ENCODE data around the gene IL12RB1. TPM values are rescaled to one million over a fixed set of nuclear protein-coding genes. Genes with fewer than 3 reads are reported as not detected.

The IL12RB1 gene
- total RNA-seq, 1 donor, result 7.5 TPM

GRCh38 chr19:18013210-18014111 is 73.3 kb downstream of the IL12RB1 start:
- DNase-seq (ENCODE audit: low read depth in 2 of 3, low spot score in 2 of 3), result no peak

- DNase-seq (ENCODE audit: low read depth in 2 of 3, low spot score in 2 of 3), result no peak
Measured at GRCh38 chr19:18010149-18010548, 76.6 kb downstream of the IL12RB1 start.

DNA sequence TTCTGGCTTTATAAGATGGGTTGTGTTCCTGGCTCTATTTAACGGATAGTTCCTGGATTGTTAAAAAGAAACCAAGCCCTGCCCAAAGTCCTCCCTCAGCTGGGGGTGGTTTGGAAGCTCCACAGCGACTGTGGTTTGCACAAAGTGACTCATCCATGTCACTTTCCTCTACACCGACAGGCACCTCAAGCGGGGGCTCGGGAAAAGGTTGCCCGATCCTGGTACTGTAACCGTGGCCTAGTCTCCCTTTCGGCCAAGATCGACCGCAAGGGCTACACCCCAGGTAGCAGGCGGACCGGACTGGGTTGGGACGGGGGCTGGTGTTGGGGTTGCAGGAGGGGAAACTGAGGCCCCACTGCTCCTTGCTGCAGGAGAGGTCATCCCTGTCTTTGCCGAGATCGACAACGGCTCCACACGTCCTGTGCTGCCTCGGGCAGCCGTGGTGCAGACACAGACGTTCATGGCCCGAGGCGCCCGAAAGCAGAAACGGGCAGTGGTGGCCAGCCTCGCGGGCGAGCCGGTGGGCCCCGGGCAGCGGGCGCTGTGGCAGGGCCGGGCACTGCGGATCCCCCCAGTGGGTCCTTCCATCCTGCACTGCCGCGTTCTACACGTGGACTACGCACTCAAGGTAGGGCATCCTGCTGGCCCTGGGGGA is 77.2 kb downstream of the IL12RB1 start:
- no peak for DNase-seq (ENCODE audit: low read depth in 2 of 3, low spot score in 2 of 3)

Other genes with a start within 250 kb of the IL12RB1 start
- 127 TPM for gene JAK3, start 239.0 kb downstream of the IL12RB1 start, total RNA-seq
- 2,881 TPM for gene RPL18A, start 227.0 kb downstream of the IL12RB1 start, total RNA-seq
- gene SLC5A5, start 215.0 kb downstream of the IL12RB1 start, total RNA-seq, result 1.3 TPM
- gene CCDC124, start 153.9 kb downstream of the IL12RB1 start, total RNA-seq, result 22.9 TPM
- gene KCNN1, start 119.8 kb downstream of the IL12RB1 start, total RNA-seq, result under 0.01 TPM
- 87.5 TPM for gene ARRDC2, start 78.8 kb downstream of the IL12RB1 start, total RNA-seq
- 8.1 TPM for gene MAST3, start 10.8 kb upstream of the IL12RB1 start, total RNA-seq
- gene PIK3R2, start 66.2 kb upstream of the IL12RB1 start, total RNA-seq, result 19.9 TPM
- 25.0 TPM for gene IFI30, start 86.9 kb upstream of the IL12RB1 start, total RNA-seq
- gene MPV17L2, start 106.3 kb upstream of the IL12RB1 start, total RNA-seq, result 12.4 TPM
- 1.9 TPM for gene RAB3A, start 117.1 kb upstream of the IL12RB1 start, total RNA-seq
- under 0.01 TPM for gene PDE4C, start 139.5 kb upstream of the IL12RB1 start, total RNA-seq
- gene IQCN, start 187.5 kb upstream of the IL12RB1 start, total RNA-seq, result 36.1 TPM
- 1,478 TPM for gene JUND, start 194.7 kb upstream of the IL12RB1 start, total RNA-seq
- 125 TPM for gene LSM4, start 236.1 kb upstream of the IL12RB1 start, total RNA-seq